22Rv1 (cell line): ENCODE results near the gene GNAT2.

Source experiments
- ZFX ChIP-seq: fragments of 450-650 bp; IDR thresholded peaks from 2 replicates; pipeline ENCODE4 v1.6.1; 2017; ENCODE audit warnings: antibody characterized with exemption, borderline replicate concordance
- TF ChIP-seq, protein P1 (sequence below): fragments of 450-650 bp; IDR thresholded peaks from 2 replicates; pipeline ENCODE4 v1.5.1; 2017; ENCODE audit warnings: mild to moderate bottlenecking

GRCh38 chr1:109667452-109668122 lies 48.2 kb upstream of the GNAT2 start, which contains the start of gene GSTM2:
- TF ChIP-seq, protein P1, sequence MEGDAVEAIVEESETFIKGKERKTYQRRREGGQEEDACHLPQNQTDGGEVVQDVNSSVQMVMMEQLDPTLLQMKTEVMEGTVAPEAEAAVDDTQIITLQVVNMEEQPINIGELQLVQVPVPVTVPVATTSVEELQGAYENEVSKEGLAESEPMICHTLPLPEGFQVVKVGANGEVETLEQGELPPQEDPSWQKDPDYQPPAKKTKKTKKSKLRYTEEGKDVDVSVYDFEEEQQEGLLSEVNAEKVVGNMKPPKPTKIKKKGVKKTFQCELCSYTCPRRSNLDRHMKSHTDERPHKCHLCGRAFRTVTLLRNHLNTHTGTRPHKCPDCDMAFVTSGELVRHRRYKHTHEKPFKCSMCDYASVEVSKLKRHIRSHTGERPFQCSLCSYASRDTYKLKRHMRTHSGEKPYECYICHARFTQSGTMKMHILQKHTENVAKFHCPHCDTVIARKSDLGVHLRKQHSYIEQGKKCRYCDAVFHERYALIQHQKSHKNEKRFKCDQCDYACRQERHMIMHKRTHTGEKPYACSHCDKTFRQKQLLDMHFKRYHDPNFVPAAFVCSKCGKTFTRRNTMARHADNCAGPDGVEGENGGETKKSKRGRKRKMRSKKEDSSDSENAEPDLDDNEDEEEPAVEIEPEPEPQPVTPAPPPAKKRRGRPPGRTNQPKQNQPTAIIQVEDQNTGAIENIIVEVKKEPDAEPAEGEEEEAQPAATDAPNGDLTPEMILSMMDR = no peak
- no peak for TF ChIP-seq ZFX
